ENCODE measurements around the gene SCN7A.

DNA sequence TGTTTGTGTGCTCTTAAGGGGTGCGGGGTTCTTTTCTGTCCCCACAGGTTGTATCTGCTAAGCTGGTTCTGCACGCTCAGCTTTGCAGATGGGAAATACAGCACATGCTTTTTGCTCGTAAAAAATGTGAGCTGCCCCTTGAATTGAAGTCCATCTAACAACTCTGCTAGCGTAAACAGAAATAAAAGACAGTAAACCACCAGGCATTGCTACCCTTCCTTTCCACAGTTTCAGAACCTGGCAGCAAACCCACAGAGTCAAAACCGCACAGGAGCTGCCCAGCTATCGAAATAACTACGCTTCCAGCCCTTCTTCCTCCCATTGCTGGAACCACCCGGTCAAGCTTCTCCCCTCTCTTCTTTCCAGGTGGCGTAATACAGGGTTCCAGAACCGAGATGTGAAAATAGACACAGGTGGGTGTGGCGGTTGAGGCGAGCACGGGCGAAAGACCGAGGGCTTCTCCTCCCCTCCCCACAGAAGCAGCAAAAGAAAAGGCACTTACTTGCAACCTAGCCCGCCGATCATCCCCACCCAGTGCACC, 118.8 kb downstream of the SCN7A start:
- TF ChIP-seq, protein P1, sequence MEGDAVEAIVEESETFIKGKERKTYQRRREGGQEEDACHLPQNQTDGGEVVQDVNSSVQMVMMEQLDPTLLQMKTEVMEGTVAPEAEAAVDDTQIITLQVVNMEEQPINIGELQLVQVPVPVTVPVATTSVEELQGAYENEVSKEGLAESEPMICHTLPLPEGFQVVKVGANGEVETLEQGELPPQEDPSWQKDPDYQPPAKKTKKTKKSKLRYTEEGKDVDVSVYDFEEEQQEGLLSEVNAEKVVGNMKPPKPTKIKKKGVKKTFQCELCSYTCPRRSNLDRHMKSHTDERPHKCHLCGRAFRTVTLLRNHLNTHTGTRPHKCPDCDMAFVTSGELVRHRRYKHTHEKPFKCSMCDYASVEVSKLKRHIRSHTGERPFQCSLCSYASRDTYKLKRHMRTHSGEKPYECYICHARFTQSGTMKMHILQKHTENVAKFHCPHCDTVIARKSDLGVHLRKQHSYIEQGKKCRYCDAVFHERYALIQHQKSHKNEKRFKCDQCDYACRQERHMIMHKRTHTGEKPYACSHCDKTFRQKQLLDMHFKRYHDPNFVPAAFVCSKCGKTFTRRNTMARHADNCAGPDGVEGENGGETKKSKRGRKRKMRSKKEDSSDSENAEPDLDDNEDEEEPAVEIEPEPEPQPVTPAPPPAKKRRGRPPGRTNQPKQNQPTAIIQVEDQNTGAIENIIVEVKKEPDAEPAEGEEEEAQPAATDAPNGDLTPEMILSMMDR (IDR thresholded peaks at IDR 0.05), result no peak
- TF ChIP-seq POLR2AphosphoS5 (IDR thresholded peaks at IDR 0.05) (no peak), POLR2A (IDR thresholded peaks at IDR 0.05) (no peak), EP300 (IDR thresholded peaks at IDR 0.05) (no peak)
